Sigmoid colon (tissue), 7 donors: ENCODE measurements around the gene EEA1. TPM values are rescaled to one million over a fixed set of nuclear protein-coding genes. Genes with fewer than 3 reads are reported as not detected.

Experiments
- DNase-seq: peaks from one replicate; pipeline ENCODE4 v3.0.0-alpha.2; 2019
- H3K27ac ChIP-seq, 4 donors: fragments of 200-600 bp; sonication (generic); one replicate each; pipeline ENCODE4 v1.5.1; 2016 to 2019; ENCODE audit warnings: mild to moderate bottlenecking in 1 of 4
- H3K27me3 ChIP-seq, 3 donors: fragments of 200-600 bp; sonication (generic); one replicate each; pipeline ENCODE4 v1.5.1; 2019; ENCODE audit warnings: mild to moderate bottlenecking in 1 of 3
- H3K36me3 ChIP-seq, 4 donors: fragments of 200-600 bp; sonication (generic); one replicate each; pipeline ENCODE4 v1.5.1; 2016 to 2019
- H3K4me1 ChIP-seq, 4 donors: fragments of 200-600 bp; sonication (generic); one replicate each; pipeline ENCODE4 v1.5.1; 2017 to 2019
- H3K4me3 ChIP-seq, 4 donors: fragments of 200-600 bp; sonication (generic); one replicate each; pipeline ENCODE4 v1.5.1; 2017 to 2019; ENCODE audit warnings: mild to moderate bottlenecking in 2 of 4, moderate library complexity in 1 of 4
- H3K9me3 ChIP-seq, 4 donors: fragments of 200-600 bp in 3 of 4; sonication (generic) in 3 of 4; one replicate each; pipeline versions ENCODE4 v1.5.1 to v1.6.1; 2013 to 2019
- EP300 ChIP-seq, 4 donors: sonication (generic); formaldehyde crosslinking; IDR thresholded peaks; one replicate each; pipeline ENCODE4 v1.6.1; 2017; ENCODE audit warnings: antibody characterized with exemption in 4 of 4
- POLR2A ChIP-seq, 2 donors: fragments of 450-650 bp; IDR thresholded peaks; one replicate each; pipeline ENCODE4 v1.6.1; 2016; ENCODE audit warnings: antibody characterized with exemption in 2 of 2, mild to moderate bottlenecking in 2 of 2, moderate library complexity in 2 of 2
- POLR2AphosphoS5 ChIP-seq, 4 donors: sonication (generic); formaldehyde crosslinking; IDR thresholded peaks; one replicate each; pipeline ENCODE4 v1.6.1; 2017; ENCODE audit warnings: antibody characterized with exemption in 4 of 4
- WGBS, 2 donors: extraction: QIAGEN DNeasy Blood & Tissue Kit; methylation state at CpG; one replicate each; pipeline ENCODE4 v1.1.7; 2013; 5-methylcytosine and 5-hydroxymethylcytosine counted together
- intact Hi-C: fragments of 100-400 bp; cut with DNase I; formaldehyde crosslinking; loops from one replicate; pipeline ENCODE4 v1.15.1; 2023
- polyA plus RNA-seq, 3 donors: library from polyadenylated mRNA; stranded (reverse); fragments of 200-250 nt; gene quantifications; one replicate each; pipeline ENCODE4 v1.2.3, GENCODE V29; 2013
- total RNA-seq, 4 donors: library from RNA; depleted of rRNA; stranded (reverse); fragments of >200 nt; gene quantifications; one replicate each; pipeline ENCODE4 v1.1.0, GENCODE V29; 2016
- TF ChIP-seq, protein P1 (sequence below), 4 experiments: fragments of 450-650 bp in 3 of 4; fragments of 200-600 bp in 1 of 4; IDR thresholded peaks; one replicate each; pipeline ENCODE4 v1.5.1; 2016 to 2019; ENCODE audit warnings: antibody characterized with exemption in 4 of 4, mild to moderate bottlenecking in 3 of 4, moderate library complexity in 2 of 4
- donor health status: healthy with polysubstance abuse.
- donor health status: Bipolar disorder and iron deficiency.
- donor health status: healthy.

Gene EEA1
- total and polyA plus RNA-seq, 7 donors, result 3.0 to 40.2 (median 17.9) TPM

DNA sequence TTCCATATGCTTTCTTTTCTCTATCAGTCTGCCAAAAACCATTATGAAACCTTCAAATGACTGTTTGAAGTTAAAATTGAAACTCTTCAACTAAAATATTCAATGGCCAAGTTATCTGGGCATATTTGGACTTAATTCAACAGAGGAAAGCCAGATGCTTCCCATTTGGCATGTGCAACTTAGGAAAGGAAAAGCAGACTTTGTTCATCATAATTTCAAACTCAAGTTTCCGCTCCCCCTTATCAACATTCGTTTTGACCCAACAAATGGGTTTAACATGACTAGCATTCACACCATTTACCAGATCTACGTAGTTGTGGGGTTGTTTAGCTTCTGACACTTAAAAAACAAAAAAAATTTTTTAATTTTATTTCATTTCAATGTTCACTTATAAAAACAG lies 150.6 kb downstream of the EEA1 start:
- H3K27ac ChIP-seq, result no peak overlapping the region
- H3K9me3 ChIP-seq, result no peaks in the 10 kb centered on the region
- no peak for DNase-seq
- no peaks in the 10 kb centered on the region for H3K4me1 ChIP-seq
- no peak overlapping the region for H3K4me3 ChIP-seq
- TF ChIP-seq POLR2A (IDR thresholded peaks at IDR 0.05) (no peak), POLR2AphosphoS5 (IDR thresholded peaks at IDR 0.05) (no peak), EP300 (IDR thresholded peaks at IDR 0.05) (no peak)
- TF ChIP-seq, protein P1, sequence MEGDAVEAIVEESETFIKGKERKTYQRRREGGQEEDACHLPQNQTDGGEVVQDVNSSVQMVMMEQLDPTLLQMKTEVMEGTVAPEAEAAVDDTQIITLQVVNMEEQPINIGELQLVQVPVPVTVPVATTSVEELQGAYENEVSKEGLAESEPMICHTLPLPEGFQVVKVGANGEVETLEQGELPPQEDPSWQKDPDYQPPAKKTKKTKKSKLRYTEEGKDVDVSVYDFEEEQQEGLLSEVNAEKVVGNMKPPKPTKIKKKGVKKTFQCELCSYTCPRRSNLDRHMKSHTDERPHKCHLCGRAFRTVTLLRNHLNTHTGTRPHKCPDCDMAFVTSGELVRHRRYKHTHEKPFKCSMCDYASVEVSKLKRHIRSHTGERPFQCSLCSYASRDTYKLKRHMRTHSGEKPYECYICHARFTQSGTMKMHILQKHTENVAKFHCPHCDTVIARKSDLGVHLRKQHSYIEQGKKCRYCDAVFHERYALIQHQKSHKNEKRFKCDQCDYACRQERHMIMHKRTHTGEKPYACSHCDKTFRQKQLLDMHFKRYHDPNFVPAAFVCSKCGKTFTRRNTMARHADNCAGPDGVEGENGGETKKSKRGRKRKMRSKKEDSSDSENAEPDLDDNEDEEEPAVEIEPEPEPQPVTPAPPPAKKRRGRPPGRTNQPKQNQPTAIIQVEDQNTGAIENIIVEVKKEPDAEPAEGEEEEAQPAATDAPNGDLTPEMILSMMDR (IDR thresholded peaks at IDR 0.05), result no peak
- intact Hi-C loops, result no loop called here
- no peaks in the 10 kb centered on the region for H3K27me3 ChIP-seq
- WGBS, 2 donors, result 87 to 90% methylated on average over 3 of the region's 3 CpGs
- peaks cover 0 to 70% (median 9%) of the 10 kb centered on the region in 4 donors for H3K36me3 ChIP-seq

DNA sequence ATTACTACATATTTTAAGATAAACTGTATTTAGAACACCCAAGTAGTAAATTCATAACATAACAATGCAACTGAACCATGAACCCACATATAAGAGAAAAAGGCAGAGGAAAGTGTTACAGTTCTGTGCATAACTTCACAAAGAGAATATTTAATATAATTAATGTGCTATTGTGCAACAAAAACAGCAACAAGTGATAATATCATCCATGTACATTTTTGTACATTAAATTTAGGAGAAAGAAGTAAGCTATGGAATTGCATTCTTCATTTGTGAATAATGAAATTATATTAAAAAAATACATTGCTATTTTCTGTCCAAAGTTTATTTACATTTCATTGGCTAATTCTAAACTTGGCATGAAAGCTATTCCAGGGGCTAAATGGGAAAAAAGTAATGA lies 153.7 kb downstream of the EEA1 start:
- intact Hi-C loops, result no loop called here
- H3K4me1 ChIP-seq, result no peaks in the 10 kb centered on the region
- TF ChIP-seq EP300 (IDR thresholded peaks at IDR 0.05), result no peak
- no peak overlapping the region for H3K4me3 ChIP-seq
- peaks cover 0 to 52% (median 9%) of the 10 kb centered on the region in 4 donors for H3K36me3 ChIP-seq
- no peaks in the 10 kb centered on the region for H3K27me3 ChIP-seq
- H3K27ac ChIP-seq, result no peak overlapping the region
- no peak for DNase-seq
- no peaks in the 10 kb centered on the region for H3K9me3 ChIP-seq

DNA sequence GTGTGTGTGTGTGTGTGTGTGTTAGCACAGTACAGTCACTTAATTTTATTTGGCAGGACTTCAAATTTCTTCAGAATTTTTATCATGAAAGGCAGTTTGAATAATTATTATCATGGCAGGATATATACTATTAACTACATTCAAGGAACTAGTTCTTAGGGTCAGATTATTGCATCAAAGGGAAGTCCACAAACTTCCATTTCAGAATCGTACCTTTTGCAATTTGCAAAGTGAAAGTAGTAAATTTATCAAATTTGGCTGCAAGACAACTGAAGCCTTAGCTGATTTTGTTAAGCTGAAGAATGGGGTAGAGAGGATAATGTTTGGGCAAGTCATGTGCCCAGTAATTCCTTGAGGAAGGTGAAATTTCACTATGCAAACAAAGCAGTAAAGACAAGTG lies 158.1 kb downstream of the EEA1 start:
- Histone ChIP-seq H3K27ac (no peak overlapping the region), H3K4me3 (no peak overlapping the region), H3K36me3 (peaks cover 0 to 9% (median 3%) of the 10 kb centered on the region in 4 donors), H3K4me1 (no peaks in the 10 kb centered on the region), H3K9me3 (no peaks in the 10 kb centered on the region), H3K27me3 (no peaks in the 10 kb centered on the region)
- DNase-seq, result no peak
- intact Hi-C loops, result no loop called here
- WGBS, 2 donors, result 54 to 55% methylated on average over 1 of the region's 1 CpG
- no peak for TF ChIP-seq POLR2AphosphoS5 (IDR thresholded peaks at IDR 0.05)
- TF ChIP-seq EP300 (IDR thresholded peaks at IDR 0.05), result no peak
- no peak for TF ChIP-seq POLR2A (IDR thresholded peaks at IDR 0.05)
- TF ChIP-seq, protein P1 (IDR thresholded peaks at IDR 0.05), result no peak

DNA sequence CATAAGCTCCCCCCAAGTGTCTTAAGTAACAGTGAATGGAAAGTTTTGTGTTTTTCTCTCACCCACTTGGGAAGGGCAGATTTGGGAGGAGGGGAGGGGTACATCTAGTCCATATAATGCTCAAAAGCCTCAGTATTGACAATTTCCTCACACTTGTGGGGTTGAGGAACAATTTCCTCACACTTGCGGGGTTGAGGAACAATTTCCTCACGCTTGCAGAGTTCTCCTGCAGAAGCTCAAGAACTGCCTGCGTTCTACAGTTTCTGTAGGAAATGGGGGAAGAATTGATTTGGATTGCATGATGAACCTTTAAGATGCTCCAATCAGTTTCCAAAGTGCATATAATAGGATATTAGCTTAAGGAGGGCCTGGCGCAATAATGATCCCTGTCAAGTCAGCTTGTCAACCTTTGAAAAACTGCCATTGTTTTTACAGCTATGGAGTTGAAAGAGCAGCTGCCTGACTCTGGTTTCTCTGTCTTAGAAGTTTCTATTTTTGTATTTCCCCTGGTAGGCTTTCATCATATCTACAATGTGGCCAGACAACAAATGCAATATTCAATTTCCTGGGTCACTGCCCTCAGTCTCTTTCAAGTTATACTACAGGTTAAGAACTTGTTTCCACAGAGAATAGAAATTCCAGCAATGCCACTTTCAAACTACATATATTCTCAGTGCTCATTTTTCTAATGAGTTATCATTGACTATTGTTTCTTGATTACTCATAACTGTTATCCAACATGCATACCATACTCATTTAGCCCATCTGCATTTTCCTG lies 159.8 kb downstream of the EEA1 start:
- Histone ChIP-seq H3K27ac (no peak overlapping the region), H3K27me3 (no peaks in the 10 kb centered on the region), H3K9me3 (no peaks in the 10 kb centered on the region), H3K4me1 (no peaks in the 10 kb centered on the region), H3K36me3 (no peaks in the 10 kb centered on the region), H3K4me3 (no peak overlapping the region)
- TF ChIP-seq EP300 (IDR thresholded peaks at IDR 0.05), result no peak
- TF ChIP-seq POLR2A (IDR thresholded peaks at IDR 0.05), result no peak
- TF ChIP-seq, protein P1 (IDR thresholded peaks at IDR 0.05), result no peak
- DNase-seq, result no peak
- 62 to 89% methylated on average over 4 of the region's 4 CpGs for WGBS, 2 donors
- intact Hi-C loops, result no loop called here

DNA sequence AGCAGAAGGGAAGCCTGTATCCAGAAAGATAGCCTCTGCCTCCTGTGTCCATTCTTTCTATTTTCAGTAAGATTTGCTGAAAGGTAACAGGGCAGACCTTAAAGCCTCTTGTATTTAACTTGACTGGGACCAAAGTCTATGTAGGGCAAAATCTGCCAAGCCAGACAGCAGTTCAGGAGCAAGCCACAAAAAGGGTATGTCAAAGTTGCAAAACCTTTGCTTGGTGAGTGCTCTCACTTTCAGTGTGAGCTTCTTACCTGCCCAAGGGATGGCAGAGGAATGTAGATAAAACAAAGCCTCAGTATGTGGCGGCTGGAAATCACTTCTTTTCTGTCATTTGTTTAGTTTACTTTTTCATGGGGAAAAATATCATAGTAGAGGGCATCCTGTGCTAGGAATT lies 163.2 kb downstream of the EEA1 start:
- no peak for DNase-seq
- H3K27ac ChIP-seq, result no peak overlapping the region
- H3K27me3 ChIP-seq, result no peaks in the 10 kb centered on the region
- no peaks in the 10 kb centered on the region for H3K9me3 ChIP-seq
- intact Hi-C loops, result no loop called here
- TF ChIP-seq, protein P1 (IDR thresholded peaks at IDR 0.05), result no peak
- TF ChIP-seq POLR2AphosphoS5 (IDR thresholded peaks at IDR 0.05) (no peak), POLR2A (IDR thresholded peaks at IDR 0.05) (no peak), EP300 (IDR thresholded peaks at IDR 0.05) (no peak)
- 81 to 85% methylated on average over 1 of the region's 1 CpG for WGBS, 2 donors
- H3K4me1 ChIP-seq, result no peaks in the 10 kb centered on the region
- no peaks in the 10 kb centered on the region for H3K36me3 ChIP-seq
- H3K4me3 ChIP-seq, result no peak overlapping the region
